SU-DHL-6 (cell line): ENCODE data around the gene LY9.

Experiments
- EZH2phosphoT487 ChIP-seq: fragments of 200-600 bp; sonication (generic), shearing (Covaris generic); conservative IDR thresholded peaks from 2 replicates; pipeline ENCODE4 v1.6.1; 2018; ENCODE audit warnings: mild to moderate bottlenecking, antibody characterized with exemption, low read length, moderate library complexity, mixed read lengths
- TF ChIP-seq, protein P1 (sequence below): fragments of 200-600 bp; sonication (generic); IDR thresholded peaks from one replicate; pipeline ENCODE4 v1.5.1; 2017; ENCODE audit warnings: antibody characterized with exemption, mild to moderate bottlenecking, low read length, moderate library complexity; ENCODE audit not compliant: insufficient read depth, poor library complexity, severe bottlenecking

DNA sequence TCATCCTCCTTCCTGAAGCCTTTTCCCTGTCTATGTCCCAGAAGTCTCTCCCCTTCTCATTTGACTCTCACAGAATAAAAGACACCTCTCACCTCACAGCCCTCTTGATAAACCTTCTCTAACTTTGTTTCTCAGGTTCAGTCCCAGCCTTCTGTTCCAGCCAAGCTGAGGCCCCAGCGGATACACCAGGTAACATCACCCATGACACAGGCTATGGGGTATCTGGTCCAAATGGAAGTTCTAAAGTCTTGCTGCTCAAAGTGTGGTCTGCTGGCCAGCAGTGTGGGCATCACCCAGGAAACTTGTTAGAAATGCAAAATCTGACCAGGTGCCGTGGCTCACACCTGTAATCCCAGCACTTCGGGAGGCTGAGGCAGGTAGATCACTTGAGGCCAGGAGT is 23.2 kb downstream of the LY9 start:
- no peak for TF ChIP-seq EZH2phosphoT487
- TF ChIP-seq, protein P1, sequence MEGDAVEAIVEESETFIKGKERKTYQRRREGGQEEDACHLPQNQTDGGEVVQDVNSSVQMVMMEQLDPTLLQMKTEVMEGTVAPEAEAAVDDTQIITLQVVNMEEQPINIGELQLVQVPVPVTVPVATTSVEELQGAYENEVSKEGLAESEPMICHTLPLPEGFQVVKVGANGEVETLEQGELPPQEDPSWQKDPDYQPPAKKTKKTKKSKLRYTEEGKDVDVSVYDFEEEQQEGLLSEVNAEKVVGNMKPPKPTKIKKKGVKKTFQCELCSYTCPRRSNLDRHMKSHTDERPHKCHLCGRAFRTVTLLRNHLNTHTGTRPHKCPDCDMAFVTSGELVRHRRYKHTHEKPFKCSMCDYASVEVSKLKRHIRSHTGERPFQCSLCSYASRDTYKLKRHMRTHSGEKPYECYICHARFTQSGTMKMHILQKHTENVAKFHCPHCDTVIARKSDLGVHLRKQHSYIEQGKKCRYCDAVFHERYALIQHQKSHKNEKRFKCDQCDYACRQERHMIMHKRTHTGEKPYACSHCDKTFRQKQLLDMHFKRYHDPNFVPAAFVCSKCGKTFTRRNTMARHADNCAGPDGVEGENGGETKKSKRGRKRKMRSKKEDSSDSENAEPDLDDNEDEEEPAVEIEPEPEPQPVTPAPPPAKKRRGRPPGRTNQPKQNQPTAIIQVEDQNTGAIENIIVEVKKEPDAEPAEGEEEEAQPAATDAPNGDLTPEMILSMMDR: no peak
